Brain microvascular endothelial cell (primary cell): ENCODE data around the gene RNF113A.
A peak's percentile ranks its signal among the peaks of the same experiment; 100 is the strongest.

ENCODE experiments used
- DNase-seq: peaks from one replicate; pipeline ENCODE4 v3.0.0-alpha.2; 2020
- H3K27ac ChIP-seq: fragments of 250-450 bp; sonication (Bioruptor Pico); 2 replicates; pipeline ENCODE4 v1.5.1; 2020; ENCODE audit warnings: mild to moderate bottlenecking, moderate library complexity
- H3K27me3 ChIP-seq: fragments of 250-450 bp; sonication (Bioruptor Pico); replicated peaks from 2 replicates; pipeline ENCODE4 v1.5.1; 2020; ENCODE audit warnings: mild to moderate bottlenecking
- H3K36me3 ChIP-seq: fragments of 250-450 bp; sonication (Bioruptor Pico); replicated peaks from 2 replicates; pipeline ENCODE4 v1.5.1; 2020; ENCODE audit warnings: mild to moderate bottlenecking
- H3K4me3 ChIP-seq: 2 replicates; pipeline ENCODE4 v1.5.1; 2011; ENCODE audit warnings: low read depth, mild to moderate bottlenecking, control low read depth, low read length, moderate library complexity
- in situ Hi-C: cut with HindIII; loops from 2 replicates; pipeline ENCODE4 v1.10.0; 2017; ENCODE audit warnings: low sequenced_read_pairs, low pct_ligation_motif_present
- TF ChIP-seq, protein P1 (sequence below): IDR thresholded peaks from 2 replicates; pipeline ENCODE4 v1.5.1; 2011; ENCODE audit warnings: low read depth, mild to moderate bottlenecking, moderate library complexity, low read length, control low read depth, inconsistent platforms; ENCODE audit errors: missing control alignments

The RNF113A gene

DNA sequence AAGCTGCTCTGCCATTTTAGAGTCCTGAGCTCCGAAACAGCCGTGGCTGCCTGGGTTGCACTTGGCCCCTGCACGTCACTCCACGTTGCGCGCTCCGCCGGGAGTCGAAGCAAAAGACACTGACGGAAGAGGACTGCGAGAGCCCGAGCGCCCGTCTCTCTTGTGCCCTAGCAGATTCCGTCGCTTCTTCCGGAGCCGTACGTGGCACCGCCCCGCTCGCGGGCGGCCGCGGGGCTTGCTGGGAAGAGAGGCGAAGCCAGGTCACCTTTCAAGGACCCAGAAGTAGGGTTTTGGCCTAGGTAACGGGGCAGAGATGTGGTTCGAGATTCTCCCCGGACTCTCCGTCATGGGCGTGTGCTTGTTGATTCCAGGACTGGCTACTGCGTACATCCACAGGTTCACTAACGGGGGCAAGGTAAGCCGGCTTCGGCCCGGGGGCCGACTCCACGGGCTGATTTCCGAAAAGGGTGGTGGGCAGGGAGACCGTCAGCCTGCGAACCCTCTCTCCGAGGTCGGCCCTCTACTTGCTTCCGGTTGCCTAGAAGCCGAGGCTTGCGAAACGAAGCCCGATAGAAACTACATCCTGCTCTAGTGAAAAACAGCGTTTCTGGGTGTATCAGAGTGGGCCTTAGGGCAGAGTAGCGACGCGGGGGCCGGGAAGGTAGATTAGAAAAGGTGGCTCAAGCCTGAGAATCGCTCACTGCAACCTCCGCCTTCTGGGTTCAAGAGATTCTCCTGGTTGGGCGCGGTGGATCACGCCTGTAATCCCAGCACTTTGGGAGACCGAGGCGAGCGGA is at the start of gene RNF113A, which contains the start of gene NDUFA1:
RNF113A (minus strand) TSS at position 135 of the 797 bp plus-strand sequence; CDS start at position 15, 120 bp downstream.
NDUFA1 (plus strand) TSS at position 234 of the 797 bp plus-strand sequence; CDS start at position 314, 80 bp downstream.
- H3K27me3 ChIP-seq = no peaks in the 10 kb centered on the region
- DNase-seq = peak; percentile 57
- peak within 1 kb of the TSS; percentile 74 for H3K4me3 ChIP-seq
- H3K36me3 ChIP-seq = no peaks in the 10 kb centered on the region
- TF ChIP-seq, protein P1, sequence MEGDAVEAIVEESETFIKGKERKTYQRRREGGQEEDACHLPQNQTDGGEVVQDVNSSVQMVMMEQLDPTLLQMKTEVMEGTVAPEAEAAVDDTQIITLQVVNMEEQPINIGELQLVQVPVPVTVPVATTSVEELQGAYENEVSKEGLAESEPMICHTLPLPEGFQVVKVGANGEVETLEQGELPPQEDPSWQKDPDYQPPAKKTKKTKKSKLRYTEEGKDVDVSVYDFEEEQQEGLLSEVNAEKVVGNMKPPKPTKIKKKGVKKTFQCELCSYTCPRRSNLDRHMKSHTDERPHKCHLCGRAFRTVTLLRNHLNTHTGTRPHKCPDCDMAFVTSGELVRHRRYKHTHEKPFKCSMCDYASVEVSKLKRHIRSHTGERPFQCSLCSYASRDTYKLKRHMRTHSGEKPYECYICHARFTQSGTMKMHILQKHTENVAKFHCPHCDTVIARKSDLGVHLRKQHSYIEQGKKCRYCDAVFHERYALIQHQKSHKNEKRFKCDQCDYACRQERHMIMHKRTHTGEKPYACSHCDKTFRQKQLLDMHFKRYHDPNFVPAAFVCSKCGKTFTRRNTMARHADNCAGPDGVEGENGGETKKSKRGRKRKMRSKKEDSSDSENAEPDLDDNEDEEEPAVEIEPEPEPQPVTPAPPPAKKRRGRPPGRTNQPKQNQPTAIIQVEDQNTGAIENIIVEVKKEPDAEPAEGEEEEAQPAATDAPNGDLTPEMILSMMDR = no peak
- H3K27ac ChIP-seq = peak within 1 kb of the TSS; percentile 84
- in situ Hi-C loops = no loop called here

- no peaks in the 10 kb centered on the region for H3K27me3 ChIP-seq
- H3K4me3 ChIP-seq = no peak overlapping the region
- no peak overlapping the region for H3K27ac ChIP-seq
- in situ Hi-C loops = no loop called here
- TF ChIP-seq, protein P1 = no peak
- no peaks in the 10 kb centered on the region for H3K36me3 ChIP-seq
- DNase-seq = no peak
Measured at GRCh38 chrX:119919835-119920585, 48.5 kb upstream of the RNF113A start.

DNA sequence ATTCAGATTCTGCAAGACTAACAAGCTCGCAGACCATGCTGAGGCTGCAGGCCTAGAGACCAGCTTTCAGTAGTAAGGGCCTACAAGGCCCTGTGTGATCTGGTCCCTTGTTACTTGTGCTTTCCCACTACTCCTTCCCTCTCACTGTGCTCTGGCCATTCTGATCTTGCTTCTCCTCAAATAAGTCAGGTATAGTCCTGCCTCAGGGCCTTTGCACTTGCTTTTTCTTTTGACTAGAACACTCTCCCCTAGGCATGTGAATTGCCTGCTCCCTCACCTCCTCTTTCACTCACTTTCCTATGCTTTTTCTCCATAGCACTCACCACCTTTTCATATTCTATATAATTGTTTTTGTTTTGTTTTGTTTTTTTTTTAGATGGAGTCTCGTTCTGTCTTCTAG is 46.3 kb upstream of the RNF113A start:
- no peaks in the 10 kb centered on the region for H3K36me3 ChIP-seq
- H3K27ac ChIP-seq = no peak overlapping the region
- H3K4me3 ChIP-seq = no peak overlapping the region
- no peaks in the 10 kb centered on the region for H3K27me3 ChIP-seq
- in situ Hi-C loops = no loop called here
- DNase-seq = no peak
- TF ChIP-seq, protein P1 = no peak

DNA sequence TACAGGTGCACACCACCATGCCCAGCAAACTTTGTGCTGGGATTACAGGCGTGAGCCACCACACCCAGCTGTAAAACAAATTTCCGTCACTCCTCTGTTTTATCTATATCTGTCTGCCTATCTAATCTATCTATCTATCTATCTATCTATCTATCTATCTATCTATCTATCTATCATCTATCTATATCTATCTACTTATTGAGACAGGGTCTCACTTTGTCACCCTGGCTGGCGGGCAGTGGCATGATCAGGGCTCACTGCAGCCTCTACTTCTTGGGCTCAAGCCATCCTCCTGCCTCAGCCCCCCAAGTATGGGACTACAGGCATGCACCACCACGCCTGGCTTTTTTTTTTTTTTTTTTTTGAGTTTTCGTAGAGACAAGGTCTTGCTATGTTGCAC is 44.8 kb upstream of the RNF113A start:
- DNase-seq = no peak
- Histone ChIP-seq H3K4me3 (no peak overlapping the region), H3K36me3 (no peaks in the 10 kb centered on the region), H3K27me3 (no peaks in the 10 kb centered on the region), H3K27ac (no peak overlapping the region)
- in situ Hi-C loops = no loop called here
- TF ChIP-seq, protein P1 = no peak

- in situ Hi-C loops = no loop called here
- DNase-seq = no peak
- no peaks in the 10 kb centered on the region for H3K36me3 ChIP-seq
- H3K27ac ChIP-seq = no peak overlapping the region
- no peak overlapping the region for H3K4me3 ChIP-seq
- H3K27me3 ChIP-seq = no peaks in the 10 kb centered on the region
- TF ChIP-seq, protein P1 = no peak
Measured at GRCh38 chrX:119900976-119901375, 29.4 kb upstream of the RNF113A start.
